ENCODE results near the gene PTPRD. TPM values are rescaled to one million over a fixed set of nuclear protein-coding genes. Genes with fewer than 3 reads are reported as not detected.

Gene PTPRD
- total RNA-seq, 1 experiment from 2014 or later, result 4.5 TPM

DNA sequence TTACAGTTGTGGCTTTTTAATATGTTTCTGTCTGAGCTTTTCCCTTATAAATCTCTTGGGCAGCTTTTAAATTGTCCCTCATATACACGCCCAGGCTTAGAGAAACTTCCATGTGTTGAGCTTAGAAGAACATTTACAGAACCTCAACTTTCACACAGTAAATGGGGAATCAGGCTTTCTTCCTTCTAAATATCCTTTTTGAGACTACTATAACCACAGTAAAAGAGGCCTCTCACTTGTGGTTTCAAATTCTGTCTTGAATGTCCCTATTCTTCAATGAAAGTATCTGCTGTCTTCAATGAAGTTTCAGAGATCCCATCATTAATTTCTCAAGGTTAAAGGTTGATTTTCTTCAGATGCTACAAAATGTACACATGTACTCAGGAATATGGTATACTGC, 2224.7 kb downstream of the PTPRD start:
- DNase-seq (ENCODE audit: low read depth), result no peak

DNA sequence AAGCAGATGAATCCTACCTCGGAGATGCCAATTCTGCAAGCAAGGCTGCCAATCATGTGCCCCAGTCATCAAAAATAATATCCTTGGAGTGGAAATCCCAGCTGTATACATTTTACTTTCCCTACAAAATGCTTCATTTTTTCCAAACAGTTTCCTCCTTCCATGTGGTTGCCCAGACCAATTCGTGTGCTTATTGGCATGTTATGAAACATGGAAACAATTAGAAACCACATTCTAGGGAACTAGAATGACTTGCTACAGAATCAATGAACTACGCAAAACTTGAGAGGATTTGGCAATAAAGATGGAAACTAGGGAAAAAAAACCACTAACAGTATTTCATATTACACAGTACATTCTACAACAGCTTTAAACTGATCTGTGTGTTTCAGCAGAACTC, 2228.7 kb downstream of the PTPRD start:
- DNase-seq (ENCODE audit: low read depth), result no peak

DNA sequence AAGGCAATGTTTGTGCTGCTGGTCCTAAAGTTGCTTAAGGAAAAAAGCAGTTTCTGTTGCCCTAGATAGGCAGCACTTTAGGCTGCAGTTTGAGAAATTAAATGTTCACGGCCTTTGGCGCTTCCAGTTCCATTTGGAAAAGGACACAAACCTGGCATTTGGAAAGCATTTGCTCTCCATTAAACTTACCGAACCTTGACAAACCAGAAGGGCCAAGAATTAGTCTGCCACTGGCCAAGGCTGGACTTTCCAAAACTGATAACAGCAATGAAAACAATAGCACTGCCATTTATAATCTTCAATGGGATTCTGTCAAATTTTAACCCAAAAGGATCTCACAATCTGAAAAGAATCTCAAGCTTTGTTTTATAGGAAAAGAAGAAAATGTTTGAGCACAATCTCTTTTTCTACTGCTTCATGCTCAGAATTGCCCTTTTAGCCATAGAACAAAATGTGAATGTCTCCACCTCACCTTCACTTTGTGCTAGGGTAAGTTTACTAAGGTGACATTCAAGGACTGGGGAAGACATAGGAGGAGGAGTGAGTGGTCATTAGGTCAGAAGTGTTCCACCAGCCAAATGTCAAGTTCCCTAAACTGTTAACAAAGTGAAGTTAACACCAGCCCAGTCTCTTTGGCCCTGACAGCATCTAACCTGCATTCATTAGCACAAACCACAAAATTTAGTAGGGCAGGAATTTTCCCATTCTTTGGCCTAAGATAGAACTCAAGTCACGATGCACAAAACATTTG, 2229.8 kb downstream of the PTPRD start:
- DNase-seq (ENCODE audit: low read depth), result no peak

GRCh38 chr9:8382266-8382665, 2230.5 kb downstream of the PTPRD start:
- DNase-seq (ENCODE audit: low read depth), result no peak

GRCh38 chr9:8381601-8382000, 2231.2 kb downstream of the PTPRD start:
- no peak for DNase-seq (ENCODE audit: low read depth)

- no peak for DNase-seq (ENCODE audit: low read depth)
These were observed 2238.3 kb downstream of the PTPRD start for GRCh38 chr9:8374471-8374870.

DNA sequence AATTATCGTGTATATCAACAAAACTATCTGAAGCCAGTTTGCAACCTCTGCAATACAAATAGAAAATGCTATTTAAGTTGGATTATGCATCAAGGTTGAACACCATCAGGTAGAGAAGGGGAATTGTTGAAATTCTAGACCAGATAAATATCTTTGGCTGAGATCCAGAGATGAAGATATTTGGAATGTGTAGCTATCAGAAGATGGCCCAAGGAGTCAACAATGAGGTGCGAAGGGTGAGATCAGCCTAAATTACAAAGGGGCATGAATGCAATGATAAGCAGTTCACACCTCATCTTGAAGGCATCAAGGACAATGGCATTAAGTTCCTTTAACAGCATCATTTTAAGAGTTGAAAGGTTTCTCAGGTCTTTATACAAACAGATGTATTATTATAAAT, 2241.1 kb downstream of the PTPRD start:
- no peak for DNase-seq (ENCODE audit: low read depth)

- peak; percentile 86 for DNase-seq (ENCODE audit: low read depth)
These were observed 2246.5 kb downstream of the PTPRD start for GRCh38 chr9:8366161-8366926.

GRCh38 chr9:8365466-8366160, 2247.2 kb downstream of the PTPRD start:
- DNase-seq (ENCODE audit: low read depth), result peak; percentile 9

DNA sequence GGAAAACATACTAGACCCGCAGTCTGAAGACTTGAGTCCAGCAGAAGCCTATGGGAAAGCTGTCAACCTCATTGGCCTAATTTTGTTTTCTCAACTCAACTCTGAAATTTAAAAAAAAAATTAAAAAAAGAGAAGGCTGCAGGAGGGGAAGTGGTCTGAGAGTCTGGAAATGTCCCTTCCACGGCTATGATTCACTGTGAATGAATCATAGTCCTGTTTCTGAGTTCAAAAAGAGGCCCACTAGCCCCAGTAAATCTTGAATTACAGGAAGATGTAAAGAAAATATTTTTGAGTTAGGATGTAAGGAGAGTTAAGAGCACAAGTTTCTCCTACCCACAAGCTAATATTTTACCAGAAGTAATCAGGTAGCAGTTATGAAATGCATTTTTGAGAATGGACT, 2247.8 kb downstream of the PTPRD start:
- DNase-seq (ENCODE audit: low read depth), result peak; percentile 82

- DNase-seq (ENCODE audit: low read depth), result no peak
These were observed 2248.6 kb downstream of the PTPRD start for GRCh38 chr9:8364026-8364752.

DNA sequence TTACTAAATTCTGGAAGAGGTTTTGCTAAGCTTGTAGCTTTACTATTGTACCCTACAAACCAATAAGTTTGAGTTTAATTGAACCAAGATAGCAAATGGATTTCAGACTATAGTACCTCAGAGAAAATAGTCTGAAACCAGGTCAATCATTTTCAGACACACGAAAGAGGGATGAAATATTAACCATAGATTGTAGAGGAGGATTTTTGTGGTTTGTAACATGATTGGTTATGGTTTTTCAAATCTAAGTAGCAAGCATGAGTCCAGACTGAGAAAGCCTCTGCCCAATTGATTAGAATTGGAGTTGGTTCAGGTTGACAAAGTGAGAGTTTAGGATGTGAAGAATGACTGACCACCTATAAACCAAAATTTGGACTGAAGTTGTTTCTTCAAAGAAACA, 2250.6 kb downstream of the PTPRD start:
- no peak for DNase-seq (ENCODE audit: low read depth)

DNA sequence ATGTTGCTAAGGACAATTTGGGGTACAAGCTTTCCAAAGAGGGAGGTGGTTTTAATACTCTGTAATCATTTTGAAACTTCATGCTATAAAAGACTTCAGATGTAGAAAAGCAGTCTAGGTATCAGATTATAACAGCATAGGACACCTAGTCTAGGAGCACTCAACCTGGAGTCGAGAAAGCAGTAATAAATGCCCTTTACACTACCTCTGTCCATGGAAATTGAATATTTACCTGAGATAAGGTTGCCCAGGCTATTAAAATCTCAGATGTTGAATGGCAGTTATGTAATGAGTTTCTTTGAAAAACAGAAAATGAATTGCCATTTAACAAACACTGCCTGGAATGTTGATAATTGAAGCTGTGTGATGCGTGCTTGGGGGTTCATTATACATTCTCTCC, 2251.4 kb downstream of the PTPRD start:
- no peak for DNase-seq (ENCODE audit: low read depth)

DNA sequence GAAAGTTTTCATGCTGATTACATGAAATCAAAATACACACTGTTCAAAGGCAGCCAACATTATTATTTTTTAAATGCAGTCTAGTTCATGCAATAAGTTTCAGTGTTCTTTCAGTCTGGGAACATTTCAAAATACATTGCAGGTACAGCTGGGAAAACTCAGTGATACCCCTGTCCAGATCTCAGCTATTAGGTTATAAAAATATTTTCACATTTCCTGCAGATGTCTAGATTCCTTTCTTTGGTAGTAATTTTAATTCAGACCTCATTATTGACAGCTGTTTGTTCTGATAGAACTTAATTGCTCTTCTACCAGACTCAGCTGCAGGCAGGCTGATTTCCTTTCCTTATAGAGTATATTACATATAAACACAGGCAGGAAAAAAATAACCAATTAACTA, 2256.4 kb downstream of the PTPRD start:
- DNase-seq (ENCODE audit: low read depth), result no peak

DNA sequence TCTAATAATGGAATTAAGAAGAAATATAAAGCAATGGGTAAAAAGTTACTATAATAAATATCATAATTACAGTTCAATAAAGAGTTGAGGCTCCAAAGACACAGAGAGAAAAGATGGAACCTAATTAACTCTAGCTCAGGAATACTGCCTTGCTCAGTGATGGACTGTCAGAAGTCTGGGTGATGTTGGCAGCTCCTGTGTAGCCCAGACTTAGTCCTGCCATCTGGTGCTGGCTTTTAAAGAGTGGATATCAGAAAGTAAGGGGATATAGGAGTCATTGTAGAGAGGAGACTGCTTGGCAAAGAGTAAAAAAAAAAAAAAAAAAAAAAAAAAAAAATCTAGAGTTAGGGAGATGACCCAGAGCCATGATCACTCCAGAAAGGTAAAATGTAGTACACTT, 2261.4 kb downstream of the PTPRD start:
- no peak for DNase-seq (ENCODE audit: low read depth)

DNA sequence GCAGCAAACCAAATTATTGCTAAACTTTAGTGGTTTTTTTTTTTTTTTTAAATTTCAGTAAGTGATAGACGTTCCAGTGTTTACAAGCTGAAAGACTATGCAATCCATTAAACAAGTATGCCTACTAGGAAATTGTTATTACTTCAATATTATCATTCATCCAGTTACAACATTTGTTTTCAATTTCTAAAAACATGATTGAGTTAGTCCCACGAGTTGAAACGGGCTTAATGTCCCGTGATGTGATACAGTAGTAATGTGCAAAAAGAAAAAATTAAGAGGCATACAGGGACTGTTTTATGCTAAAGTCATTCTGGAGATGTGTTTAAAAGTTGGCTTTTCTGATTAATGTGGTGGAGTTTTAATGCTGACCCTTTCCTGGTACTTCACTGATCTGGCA, 2262.9 kb downstream of the PTPRD start:
- no peak for DNase-seq (ENCODE audit: low read depth)

DNA sequence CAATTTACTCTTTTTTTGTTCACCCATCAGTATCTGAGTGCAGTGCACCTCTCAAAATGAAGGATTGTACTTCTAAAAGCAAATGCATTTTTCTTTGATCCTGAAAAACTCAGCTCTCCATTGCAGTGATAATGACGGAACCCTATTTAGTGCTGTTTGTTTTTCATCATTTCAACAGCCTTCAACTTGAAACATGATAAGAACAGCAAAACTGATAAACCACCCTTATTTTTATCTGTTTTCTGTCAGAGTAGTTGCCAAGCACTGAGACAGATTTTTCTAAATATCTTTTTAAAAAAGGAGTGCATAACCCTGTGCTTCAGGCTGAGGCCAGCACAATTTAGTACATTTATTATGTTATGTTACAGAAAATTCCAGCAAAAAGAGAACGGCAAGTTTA, 2263.4 kb downstream of the PTPRD start:
- no peak for DNase-seq (ENCODE audit: low read depth)

- DNase-seq (ENCODE audit: low read depth), result no peak
These were observed 2264.0 kb downstream of the PTPRD start for GRCh38 chr9:8348756-8349155.

GRCh38 chr9:8346296-8346695, 2266.5 kb downstream of the PTPRD start:
- DNase-seq (ENCODE audit: low read depth), result peak; percentile 55

DNA sequence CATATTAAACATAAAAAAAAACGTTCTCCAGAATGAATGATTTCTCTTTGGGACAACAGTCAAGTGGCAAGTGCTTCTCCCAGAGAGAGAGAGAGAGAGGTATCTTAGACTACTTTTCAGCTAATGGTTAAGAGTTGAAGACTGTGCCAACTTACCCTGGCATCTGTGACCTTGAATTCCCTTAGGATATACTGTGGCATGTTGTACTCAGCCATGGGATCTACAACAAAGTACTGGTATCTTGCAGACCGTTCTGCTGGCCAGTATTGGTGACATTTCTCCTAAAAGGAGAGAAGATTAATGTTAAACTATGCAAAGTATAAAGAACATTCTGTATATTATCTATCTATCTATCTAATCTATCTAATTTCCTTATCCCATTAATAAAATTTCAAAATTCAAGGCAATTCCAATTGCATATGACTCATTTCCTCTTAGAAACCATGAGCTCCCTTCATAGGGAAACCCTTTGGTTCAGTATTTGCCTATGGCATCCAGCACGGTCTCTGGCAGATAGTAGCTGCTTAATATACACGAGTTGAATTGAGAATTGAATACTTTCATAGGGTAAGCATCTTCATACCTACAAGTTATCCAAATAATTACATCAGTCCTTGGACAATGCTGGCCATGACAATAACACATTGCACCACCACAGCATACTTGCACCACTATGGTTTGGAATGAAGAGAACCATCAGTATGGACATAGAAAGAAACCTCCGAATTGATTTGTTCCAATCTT, 2273.9 kb downstream of the PTPRD start:
- no peak for DNase-seq (ENCODE audit: low read depth)
